ENCODE data around the gene ATP8B4.
A peak's percentile ranks its signal among the peaks of the same experiment; 100 is the strongest.

The ATP8B4 gene

GRCh38 chr15:50057905-50058639, 61.0 kb downstream of the ATP8B4 start:
- DNase-seq: no peak

- DNase-seq: no peak
Observed at GRCh38 chr15:50057196-50057595, 61.8 kb downstream of the ATP8B4 start.

GRCh38 chr15:50055750-50056157, 63.3 kb downstream of the ATP8B4 start:
- no peak for DNase-seq

GRCh38 chr15:50055332-50055731, 63.7 kb downstream of the ATP8B4 start:
- DNase-seq: no peak

GRCh38 chr15:50053055-50053856, 65.8 kb downstream of the ATP8B4 start:
- no peak for DNase-seq

- peak; percentile 21 to 35 for DNase-seq
Observed at GRCh38 chr15:50051811-50052419, 67.1 kb downstream of the ATP8B4 start.

GRCh38 chr15:50050986-50051743, 67.9 kb downstream of the ATP8B4 start:
- no peak for DNase-seq

GRCh38 chr15:50049871-50050270, 69.2 kb downstream of the ATP8B4 start:
- DNase-seq: no peak

- no peak for DNase-seq
Observed at GRCh38 chr15:50046867-50047266, 72.2 kb downstream of the ATP8B4 start.

GRCh38 chr15:50046159-50046558, 72.9 kb downstream of the ATP8B4 start:
- DNase-seq: no peak

GRCh38 chr15:50044904-50045303, 74.1 kb downstream of the ATP8B4 start:
- DNase-seq: no peak

GRCh38 chr15:50044406-50044805, 74.6 kb downstream of the ATP8B4 start:
- DNase-seq: no peak

GRCh38 chr15:50042775-50043174, 76.3 kb downstream of the ATP8B4 start:
- no peak for DNase-seq

GRCh38 chr15:50030456-50030855, 88.6 kb downstream of the ATP8B4 start:
- DNase-seq: no peak

- DNase-seq: no peak
Observed at GRCh38 chr15:50028326-50028725, 90.7 kb downstream of the ATP8B4 start.

- DNase-seq: no peak
Observed at GRCh38 chr15:50024281-50024680, 94.8 kb downstream of the ATP8B4 start.

- no peak for DNase-seq
Observed at GRCh38 chr15:50018491-50018890, 100.5 kb downstream of the ATP8B4 start.

GRCh38 chr15:50017522-50017921, 101.5 kb downstream of the ATP8B4 start:
- no peak for DNase-seq

- DNase-seq: no peak
Observed at GRCh38 chr15:50016951-50017350, 102.1 kb downstream of the ATP8B4 start.

- no peak for DNase-seq
Observed at GRCh38 chr15:50012790-50013189, 106.2 kb downstream of the ATP8B4 start.

GRCh38 chr15:50009634-50010033, 109.4 kb downstream of the ATP8B4 start:
- DNase-seq: no peak

- DNase-seq: peak; percentile 69 to 76
Observed at GRCh38 chr15:50003786-50004334, 115.2 kb downstream of the ATP8B4 start.

GRCh38 chr15:49991587-49991986, 127.4 kb downstream of the ATP8B4 start:
- no peak for DNase-seq
